ENCODE data around the gene ANGPTL1. TPM values are rescaled to one million over a fixed set of nuclear protein-coding genes. Genes with fewer than 3 reads are reported as not detected.

Gene ANGPTL1, protein sequence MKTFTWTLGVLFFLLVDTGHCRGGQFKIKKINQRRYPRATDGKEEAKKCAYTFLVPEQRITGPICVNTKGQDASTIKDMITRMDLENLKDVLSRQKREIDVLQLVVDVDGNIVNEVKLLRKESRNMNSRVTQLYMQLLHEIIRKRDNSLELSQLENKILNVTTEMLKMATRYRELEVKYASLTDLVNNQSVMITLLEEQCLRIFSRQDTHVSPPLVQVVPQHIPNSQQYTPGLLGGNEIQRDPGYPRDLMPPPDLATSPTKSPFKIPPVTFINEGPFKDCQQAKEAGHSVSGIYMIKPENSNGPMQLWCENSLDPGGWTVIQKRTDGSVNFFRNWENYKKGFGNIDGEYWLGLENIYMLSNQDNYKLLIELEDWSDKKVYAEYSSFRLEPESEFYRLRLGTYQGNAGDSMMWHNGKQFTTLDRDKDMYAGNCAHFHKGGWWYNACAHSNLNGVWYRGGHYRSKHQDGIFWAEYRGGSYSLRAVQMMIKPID
- not detected in 2 replicates for total RNA-seq

DNA sequence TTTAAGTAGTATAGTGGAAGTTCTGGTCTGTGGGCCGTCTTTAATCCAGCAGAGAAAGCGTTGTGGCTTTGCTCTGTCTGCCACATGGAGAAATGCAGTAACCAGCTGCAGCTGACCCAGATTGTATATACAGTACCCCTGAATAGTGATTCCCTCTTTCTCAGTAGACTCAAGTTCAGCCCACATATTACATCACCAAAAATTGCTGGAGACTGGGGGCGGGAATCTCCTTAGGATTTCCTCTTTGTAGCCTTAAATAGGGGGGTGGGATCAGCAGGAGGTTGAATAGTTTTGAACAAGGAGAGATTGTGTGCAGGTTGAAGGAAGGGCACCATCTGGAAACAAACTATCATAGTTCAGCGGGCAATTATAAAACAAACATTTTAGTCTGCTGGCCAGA is at the start of gene ANGPTL1:
TSS of gene ANGPTL1 (minus strand) at position 134 of the 400 bp plus-strand sequence. CDS start 5,301 bp downstream, outside the sequence.
- peak; percentile 42 for DNase-seq

DNA sequence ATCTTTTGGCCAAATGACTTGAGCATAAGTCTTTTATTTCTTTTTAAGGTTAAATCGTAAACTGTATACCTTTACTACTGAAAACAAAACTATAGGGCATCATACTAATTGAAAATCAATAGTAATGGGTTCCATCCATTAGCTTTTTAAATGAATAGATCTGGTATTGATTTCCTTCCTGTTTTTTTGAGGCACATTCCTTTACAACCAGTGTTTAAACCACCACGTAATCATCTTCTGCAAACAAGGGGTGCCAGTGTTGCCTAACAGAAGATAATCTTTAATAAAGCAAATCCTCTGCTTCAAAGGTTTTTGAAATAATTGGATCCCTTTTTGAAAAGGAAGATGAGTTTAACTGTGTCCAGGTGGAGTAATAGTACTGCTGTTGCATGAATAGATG is 48.7 kb upstream of the ANGPTL1 start:
- DNase-seq, result no peak

DNA sequence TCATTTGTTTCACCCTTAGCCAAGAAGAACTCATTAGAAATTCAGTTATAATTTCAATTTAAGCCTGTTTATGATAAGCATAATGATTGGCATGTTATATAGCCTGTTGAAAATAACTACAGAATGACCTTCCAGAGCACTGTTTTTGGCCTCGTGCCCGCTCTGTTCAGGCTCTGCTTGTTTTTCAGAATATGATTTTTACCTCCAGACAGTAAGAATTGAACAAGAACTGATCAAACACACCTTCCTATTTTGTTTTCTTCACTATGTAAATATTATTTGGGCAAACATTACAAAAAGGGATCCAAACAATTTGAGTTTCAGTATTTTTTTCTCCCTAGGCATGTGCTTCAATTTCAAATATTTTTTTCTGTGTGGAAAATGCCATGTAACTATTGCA is 48.1 kb upstream of the ANGPTL1 start:
- no peak for DNase-seq

DNA sequence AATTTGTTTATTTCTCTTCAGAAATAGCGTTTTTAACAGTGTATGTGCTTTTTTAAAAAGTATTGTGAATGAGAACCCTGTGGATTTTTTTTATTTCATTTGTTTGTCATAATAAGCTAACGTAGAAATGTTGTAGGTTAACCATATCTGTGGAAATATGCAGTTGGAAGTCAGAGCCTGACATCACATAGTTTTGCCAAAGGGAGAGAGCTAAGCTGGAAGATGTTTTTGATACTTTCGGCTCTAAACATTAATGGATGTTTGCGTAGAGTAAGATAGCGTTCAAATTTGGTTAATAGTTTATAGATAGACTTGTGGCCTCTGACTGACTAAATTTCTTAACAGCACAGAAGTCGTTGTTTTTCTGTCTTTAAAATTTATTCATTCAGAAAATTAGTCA is 47.4 kb upstream of the ANGPTL1 start:
- no peak for DNase-seq

DNA sequence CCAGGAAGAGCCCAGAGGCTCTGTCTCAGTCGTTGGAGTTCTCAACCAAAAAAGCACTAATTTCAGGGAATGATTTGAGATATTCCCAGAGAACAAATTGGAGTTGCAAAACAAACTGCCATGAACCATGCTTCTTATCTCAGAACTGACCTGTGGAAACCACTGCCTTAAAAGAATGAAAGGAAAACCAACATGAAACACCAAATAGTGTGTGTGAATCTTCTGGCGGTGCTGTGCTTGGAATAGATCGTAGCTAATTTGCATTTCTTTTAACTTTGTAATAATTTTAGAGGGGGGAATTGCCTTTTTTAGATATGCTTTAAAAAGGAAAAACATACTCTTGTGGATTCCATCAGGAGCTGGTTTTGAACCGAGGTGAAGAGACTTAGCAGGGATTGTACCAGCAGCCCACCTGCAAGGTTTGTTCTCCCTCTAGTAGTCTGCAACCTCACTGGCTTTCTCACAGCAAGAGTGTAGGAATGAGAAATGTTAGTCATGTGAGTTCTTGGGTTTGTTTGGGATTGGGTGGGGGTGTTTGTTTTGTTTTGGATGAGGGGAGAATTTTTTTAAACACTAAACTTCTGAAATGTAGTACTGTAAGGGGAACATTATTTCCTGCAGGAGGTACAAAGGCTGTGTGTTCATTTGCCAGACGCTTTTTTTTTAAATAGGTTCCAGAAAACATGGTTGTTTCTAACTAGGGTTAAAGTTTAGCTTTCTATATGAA is 45.7 kb upstream of the ANGPTL1 start:
- no peak for DNase-seq

DNA sequence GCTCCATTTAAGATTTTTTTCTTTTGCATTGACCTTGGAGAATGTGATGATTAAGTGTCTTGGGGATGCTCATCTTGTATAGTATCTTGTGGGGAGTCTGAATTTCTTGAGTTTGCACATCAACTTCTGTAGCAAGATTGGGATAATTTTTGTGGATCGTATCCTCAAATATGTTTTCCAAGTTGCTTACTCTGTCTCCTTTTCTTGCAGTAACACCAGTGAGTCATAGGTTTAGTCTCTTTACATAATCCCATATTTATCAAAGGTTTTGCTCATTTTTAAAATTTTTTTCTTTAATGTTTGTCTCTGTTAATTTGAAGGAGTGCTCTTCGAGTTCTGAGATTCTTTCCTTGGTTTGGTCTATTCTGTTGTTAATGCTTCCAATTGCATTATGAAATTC is 41.7 kb upstream of the ANGPTL1 start:
- no peak for DNase-seq

DNA sequence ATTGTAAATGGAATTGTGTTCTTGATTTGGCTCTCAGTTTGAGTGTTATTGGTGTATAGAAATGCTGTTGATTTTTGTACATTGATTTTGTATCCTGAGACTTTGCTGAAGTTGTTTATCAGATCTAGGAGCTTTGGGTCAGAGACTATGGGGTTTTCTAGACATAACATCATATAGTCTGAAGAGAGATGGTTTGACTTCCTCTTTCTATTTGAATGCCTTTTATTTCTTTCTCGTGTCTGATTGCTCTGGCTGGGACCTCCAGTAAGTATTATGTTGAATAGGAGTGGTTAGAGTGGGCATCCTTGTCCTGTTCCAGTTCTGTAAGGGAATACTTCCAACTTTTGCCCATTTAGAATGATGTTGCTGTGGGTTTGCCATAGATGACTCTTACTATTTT is 39.1 kb upstream of the ANGPTL1 start:
- DNase-seq, result no peak

DNA sequence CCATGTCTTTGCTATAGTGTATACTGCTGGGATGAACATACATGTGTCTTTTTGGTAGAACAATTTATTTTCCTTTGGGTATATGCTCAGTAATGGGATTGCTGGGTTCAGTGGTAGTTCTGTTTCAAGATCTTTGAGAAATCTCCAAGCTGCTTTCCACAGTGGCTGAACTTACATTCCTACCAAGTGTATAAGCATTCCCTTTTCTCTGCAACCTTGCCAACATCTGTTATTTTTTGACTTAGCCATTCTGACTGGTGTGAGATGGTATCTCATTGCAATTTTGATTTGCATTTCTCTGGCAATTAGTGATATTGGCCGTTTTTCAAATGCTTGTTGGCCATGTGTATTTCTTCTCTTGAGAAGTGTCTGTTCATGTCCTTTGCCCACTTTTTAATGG is 37.5 kb upstream of the ANGPTL1 start:
- no peak for DNase-seq

DNA sequence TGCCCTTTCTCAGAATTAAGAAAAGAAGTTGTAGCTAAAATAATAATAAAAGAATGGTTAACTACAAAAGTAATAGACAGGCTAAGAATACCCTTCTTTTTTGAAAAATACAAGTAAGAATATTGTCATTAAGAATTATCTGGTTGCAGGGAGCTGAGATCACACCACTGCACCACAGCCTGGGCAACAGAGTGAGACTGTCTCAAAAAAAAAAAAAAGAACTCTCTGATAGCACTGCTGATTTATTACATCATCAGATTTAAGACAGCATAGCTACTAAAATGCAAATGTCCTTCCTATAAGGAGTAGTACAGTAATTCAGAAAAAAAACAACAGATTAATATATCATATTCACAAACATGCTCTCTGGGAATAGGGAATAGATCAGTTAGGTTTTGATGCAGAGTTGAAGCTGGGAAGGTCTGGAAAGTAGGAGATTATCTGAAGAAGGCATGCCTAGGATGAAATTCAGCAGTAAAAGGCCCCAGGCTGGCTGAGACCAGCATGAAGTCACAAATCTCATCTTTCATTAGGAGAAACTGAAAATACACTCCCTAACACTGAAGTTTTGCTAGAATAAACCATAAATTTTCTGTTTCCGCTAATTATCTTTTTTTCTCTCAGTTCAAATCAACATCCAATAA is 30.7 kb upstream of the ANGPTL1 start:
- DNase-seq, result no peak

DNA sequence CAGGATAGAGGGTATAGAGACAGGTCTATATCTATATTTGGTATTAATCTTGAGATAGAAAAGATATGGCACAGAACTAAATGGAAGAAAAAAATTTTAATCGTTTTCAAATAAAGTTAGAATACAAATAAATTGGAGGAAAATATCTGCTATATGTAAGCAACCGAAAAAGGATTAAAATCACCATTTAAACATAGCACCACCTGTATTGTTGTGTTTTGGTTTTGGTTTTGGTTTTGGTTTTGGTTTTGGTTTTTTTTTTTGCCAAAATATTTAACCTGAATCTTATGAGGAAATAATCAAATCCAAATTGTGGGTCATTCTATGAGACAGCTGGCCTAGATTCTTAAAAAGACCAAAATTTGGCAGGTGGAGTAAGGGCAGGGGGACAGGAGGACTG is 28.5 kb upstream of the ANGPTL1 start:
- no peak for DNase-seq

DNA sequence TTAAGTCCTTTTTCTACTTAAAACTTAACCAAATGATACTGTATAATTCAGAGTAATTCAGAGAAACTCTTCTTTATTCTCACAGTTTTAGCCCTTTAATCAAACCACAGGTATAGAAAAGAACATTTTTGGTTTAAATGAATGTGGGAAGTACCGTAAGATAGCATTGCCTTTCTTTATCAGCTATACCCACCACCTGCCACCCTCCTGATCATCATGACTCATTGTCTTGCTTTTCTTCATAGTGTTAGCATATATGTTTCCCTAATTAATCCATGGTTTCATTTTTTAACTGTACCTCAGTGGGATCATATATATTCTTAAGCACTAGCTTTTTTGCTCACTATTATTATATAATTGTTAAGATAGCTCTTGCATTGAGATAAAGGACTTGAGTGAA is 27.5 kb upstream of the ANGPTL1 start:
- no peak for DNase-seq

DNA sequence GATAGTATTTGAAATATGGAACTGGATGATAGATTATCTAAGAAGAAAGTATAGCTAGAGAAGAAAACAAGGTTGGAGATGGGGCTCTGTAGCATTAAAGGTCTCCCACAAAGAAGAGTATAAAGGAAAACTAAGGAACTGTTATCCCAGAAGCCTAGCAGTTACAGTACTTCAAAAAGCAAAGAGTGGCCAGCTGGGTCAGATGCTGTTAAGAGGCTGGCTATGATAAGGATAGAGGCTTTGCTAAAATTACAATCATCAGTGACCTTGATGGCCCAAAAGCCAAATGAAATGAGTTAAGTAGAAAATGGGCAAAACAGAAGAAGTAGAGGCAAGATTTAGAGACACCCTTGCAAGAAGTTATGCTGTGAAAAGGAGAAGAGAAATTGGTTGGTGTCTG is 25.1 kb upstream of the ANGPTL1 start:
- DNase-seq, result no peak

DNA sequence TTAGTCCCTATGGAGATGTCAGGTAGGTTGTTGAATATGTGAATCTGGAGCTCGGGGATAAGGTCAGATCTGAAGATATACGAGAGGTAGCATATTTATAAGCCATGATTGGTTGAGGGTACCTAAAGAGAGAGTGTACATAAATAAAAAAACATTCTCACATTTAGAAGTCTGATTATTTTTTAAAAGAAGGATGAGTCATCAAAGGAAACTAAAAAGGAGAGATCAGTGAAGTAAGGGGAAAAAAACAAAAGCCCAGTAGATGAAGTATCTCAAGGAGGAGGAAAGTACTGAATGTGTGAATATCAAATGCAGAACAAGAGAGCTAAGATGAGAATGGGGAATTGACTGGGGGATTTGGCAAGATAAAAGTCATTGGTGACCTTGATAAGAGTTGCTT is 15.7 kb upstream of the ANGPTL1 start:
- no peak for DNase-seq

DNA sequence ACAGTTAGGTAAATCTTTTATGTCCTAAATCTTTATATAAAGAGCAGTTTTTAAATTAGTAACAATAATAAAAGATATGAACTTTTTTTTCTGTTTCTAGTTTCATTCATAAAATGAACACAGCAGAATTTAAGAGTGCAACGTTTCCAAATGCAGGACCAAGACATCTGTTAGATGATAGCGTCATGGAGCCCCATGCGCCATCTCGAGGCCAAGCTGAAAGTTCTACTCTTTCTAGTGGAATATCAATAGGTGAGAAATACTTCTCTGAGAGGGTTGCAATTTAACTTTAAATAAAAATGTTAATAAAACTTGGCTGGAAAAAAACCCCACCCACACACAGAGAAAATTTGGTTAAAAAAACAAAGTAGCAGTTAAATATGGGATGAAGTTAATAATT is 15.0 kb upstream of the ANGPTL1 start:
- no peak for DNase-seq

DNA sequence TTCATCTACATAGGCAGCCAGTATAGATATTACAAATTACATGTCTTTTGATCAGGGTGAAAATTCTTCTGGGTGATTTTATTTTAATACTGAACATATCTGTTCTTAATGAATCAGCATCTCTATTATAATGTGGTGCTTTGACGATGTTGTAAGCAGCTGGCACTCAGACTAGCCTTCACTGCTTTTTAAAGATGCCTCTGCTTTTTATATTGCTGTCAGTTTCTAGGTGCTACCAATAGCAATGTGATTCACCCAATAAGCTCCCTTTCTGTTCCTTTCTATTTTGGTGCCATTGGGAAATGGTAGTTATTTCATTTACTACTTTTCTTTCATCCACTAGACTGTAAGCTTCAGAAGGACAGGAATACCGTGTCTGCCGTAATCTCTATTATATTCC is 11.1 kb upstream of the ANGPTL1 start:
- DNase-seq, result no peak

DNA sequence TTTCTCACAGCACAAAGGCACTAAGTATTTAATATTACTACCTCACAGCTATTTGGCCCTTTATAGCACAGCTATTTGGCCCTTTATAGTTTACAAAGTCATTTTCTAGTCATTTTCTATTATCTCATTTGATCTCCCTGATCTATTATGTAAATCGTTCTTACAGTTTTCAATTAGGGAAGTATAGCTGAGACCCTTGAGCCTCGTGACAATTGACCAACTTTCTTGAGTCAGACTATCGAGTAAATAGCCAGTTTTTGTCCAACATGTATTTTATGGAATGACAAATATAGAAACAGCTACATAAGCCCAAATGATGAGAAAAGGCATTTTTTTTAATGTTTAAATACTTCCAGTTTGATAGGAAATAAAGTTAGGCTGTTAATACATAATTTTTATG is 7.0 kb upstream of the ANGPTL1 start:
- no peak for DNase-seq

DNA sequence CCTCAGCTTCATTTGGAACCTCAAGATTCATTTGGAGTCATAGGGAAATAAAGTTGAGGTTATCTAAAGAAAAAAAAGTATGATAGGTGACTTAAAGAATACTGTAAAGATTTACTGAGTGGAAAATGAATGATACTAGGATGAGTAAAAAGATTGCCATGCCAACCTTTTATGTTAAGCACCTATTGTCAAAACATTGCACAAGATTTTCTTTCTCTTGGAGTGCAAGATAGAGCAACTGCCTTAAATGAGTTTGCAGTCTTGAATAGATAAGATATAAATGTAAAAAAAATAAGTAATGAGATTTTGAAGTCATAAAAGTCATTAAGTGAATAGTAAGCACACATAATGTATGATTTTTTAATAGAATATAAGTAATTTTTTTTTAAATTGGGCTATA is 5.1 kb upstream of the ANGPTL1 start:
- DNase-seq, result no peak

DNA sequence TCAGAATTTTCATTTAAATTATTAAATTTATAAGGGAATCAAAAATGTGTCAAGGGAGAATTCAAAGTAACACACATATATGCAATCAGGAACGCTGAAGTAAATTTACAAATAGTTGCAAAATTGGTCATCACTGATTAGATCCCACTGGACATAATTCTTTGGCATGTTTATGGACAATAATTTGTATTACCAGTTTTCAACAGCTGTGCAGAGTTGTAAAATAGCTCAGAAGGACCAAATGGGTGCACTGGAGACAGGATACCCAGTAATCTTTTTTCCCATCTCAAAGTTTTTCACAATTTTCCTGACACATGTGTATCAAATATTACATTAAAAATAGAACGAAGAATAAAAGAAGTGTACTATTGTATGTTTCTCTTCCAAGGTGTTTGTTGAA is 4.1 kb upstream of the ANGPTL1 start:
- DNase-seq, result no peak

DNA sequence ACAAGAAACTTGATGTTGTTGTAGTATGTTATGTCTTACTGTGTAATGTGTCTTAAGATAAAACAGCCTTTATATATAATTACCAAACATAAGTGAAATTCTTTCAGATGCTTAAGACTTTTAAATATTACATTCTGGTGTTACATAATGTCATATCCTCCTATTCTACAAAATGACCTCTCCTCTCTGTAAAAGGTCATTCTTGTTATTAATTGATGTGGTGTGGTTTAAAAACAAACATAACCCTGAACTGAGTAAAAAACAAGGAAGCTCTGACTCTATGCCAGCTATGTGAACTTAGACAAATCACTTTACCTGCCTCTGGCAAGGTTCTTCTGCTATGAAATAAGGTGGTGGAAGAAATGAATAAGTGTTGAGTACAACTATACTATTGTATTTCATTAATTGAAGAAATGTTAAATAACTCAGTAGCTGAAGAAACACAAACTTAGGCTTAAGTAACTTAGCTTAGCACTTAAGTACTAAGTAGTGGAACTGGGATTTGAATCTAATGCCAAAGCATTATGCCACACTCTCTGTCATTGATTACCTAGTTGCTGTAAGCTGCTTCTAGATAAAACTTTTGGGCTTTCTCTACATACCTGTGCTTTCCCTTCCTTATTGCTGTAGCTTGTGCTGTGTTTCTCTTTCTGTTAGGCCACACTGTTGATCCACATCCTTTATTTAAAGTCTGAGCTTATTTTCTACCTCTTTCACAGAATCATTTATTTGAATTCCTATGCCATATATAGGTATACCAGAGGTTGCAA is 859 bp upstream of the ANGPTL1 start:
- DNase-seq, result peak; percentile 47

DNA sequence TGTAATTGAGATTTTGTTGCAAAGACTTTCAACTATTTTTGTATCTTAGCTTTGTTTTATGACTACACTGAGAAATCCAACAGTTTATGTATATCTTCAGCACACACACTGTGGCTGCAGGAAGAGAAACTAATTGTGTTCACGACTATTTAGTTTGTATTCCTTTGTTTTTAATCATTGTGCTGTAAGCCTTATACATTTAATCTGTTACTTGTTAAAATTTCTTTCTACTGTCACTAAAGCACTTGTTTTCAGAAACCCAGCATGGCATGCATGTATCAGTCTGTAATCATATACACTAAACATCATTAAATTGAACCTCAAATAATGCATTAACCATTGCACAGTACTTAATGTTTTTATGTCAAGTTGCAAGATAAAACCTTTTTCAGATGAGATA is 656 bp downstream of the ANGPTL1 start:
- DNase-seq, result no peak

DNA sequence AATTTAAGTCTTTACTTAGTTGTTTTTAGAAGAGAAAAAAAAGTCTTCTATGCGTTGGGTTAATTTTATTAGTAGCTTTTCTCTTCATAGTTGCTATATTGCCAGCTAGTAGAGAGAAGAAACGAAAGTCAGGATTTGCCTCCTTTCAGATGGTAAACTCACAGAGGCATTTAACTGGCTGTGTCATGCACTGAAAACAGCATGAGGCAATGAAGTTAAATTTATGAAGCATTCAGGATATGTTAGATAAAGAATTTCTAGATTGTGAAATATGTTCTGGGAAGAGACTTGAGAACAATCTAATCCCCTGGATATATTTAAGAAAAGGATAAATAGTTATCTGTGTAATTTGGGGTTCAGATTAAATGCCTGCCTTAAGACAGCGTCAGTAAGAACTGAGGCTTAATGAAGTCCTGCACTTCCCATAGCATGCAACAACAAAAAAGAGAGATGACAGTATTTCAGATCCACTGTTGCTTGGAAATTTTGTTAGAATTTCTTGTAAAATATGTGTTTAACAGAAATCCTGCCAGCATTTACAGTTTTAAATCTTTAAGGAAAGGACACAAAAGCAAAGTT is 1.7 kb downstream of the ANGPTL1 start:
- no peak for DNase-seq

DNA sequence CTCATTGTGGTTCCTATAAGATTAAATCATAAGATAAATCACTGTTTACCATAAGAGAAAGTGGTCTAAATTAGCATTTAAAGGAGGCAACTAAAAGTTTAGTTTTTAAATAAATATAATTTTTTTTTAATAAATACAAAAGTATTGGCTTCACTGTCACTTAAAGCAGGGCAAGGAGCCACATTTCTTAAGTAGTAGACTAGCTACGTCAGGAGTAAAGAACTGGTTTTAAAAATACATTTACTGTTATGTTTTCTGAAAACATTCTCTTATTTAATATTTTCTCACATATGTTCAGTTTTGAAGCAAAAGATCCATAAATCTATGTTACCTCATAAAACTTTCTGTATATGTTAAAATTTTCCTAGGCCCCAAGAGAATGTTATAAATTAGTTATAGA is 2.2 kb downstream of the ANGPTL1 start:
- no peak for DNase-seq

Data from dermis blood vessel endothelial cell (primary cell).